HepG2 (cell line): Measurements from ENCODE around the gene SCAANT1. TPM values are rescaled to one million over a fixed set of nuclear protein-coding genes. Genes with fewer than 3 reads are reported as not detected.

Source experiments
- ATAC-seq: fragments of 200-7000 bp; cut with Tn5 transposase; 3 replicates; pipeline ENCODE4 v1.9.1; 2020; ENCODE audit warnings: mild to moderate bottlenecking, moderate library complexity
- BruUV-seq: library from RNA; stranded (reverse); fragments of 400-500 nt; replicated peaks from 2 replicates; lab custom pipeline; 2021; lab: Mats Ljungman, UMichigan
- CTCF ChIA-PET: fragments of 300-600 bp; formaldehyde crosslinking; extraction: SDS; loops from one replicate; lab custom pipeline; 2021; ENCODE audit warnings: low total read pairs, inconsistent platforms, low intra/inter-chr PET ratio; lab: Yijun Ruan, JAX
- POLR2A ChIA-PET: fragments of 350-600 bp; sonication (Branson Sonifier 250); formaldehyde crosslinking; loops from one replicate; lab custom pipeline; 2020; ENCODE audit warnings: antibody characterized with exemption, inconsistent platforms; lab: Yijun Ruan, JAX
- DNase-seq: peaks from one replicate; pipeline ENCODE4 v3.0.0-alpha.2; 2015; ENCODE audit warnings: low spot score
- FAIRE-seq: peaks from 3 replicates; lab custom pipeline; 2011; peaks lifted over from hg19 to GRCh38; lab: Jason Lieb, UNC
- H2AFZ ChIP-seq: one replicate; pipeline ENCODE4 v1.6.1; 2011; ENCODE audit warnings: low read length, inconsistent platforms
- H3K27ac ChIP-seq: fragments of 300-600 bp; 3 replicates; pipeline ENCODE4 v1.8.0; 2011; ENCODE audit warnings: mixed run types, mild to moderate bottlenecking, mixed read lengths, low read length, inconsistent platforms; ENCODE audit not compliant: insufficient read depth; ENCODE audit errors: extremely low read length
- H3K27me3 ChIP-seq, 2 experiments: fragments of 200-600 bp in 1 of 2; 2 replicates in 1 of 2; 3 replicates in 1 of 2; pipeline versions ENCODE4 v1.6.0 to v1.8.0; 2011; ENCODE audit warnings: low read length in 2 of 2, mild to moderate bottlenecking in 2 of 2, moderate library complexity in 2 of 2, inconsistent platforms in 1 of 2; ENCODE audit not compliant: insufficient read depth in 2 of 2, control insufficient read depth in 1 of 2
- H3K36me3 ChIP-seq, 2 experiments: fragments of 200-600 bp in 1 of 2; replicated peaks in 1 of 2; 2 replicates in 1 of 2; 3 replicates in 1 of 2; pipeline versions ENCODE4 v1.5.1 to v1.8.0; 2011; ENCODE audit warnings: low read length in 2 of 2, inconsistent platforms in 1 of 2; ENCODE audit not compliant: insufficient read depth in 2 of 2, control insufficient read depth in 1 of 2
- H3K4me1 ChIP-seq: 2 replicates; pipeline ENCODE4 v1.5.1; 2012; ENCODE audit warnings: low read length, inconsistent platforms; ENCODE audit not compliant: insufficient read depth
- H3K4me2 ChIP-seq: 2 replicates; pipeline ENCODE4 v1.6.0; 2011; ENCODE audit warnings: low read depth, low read length, inconsistent platforms
- H3K4me3 ChIP-seq, 3 experiments: fragments of 200-600 bp in 1 of 3; sonication (generic), shearing (Covaris generic) in 1 of 3; replicated peaks in 1 of 3; 2 replicates each; pipeline ENCODE4 v1.5.1; 2011 to 2016; ENCODE audit warnings: low read length in 3 of 3, inconsistent platforms in 2 of 3, low read depth in 2 of 3, mild to moderate bottlenecking in 2 of 3, control low read depth in 1 of 3, mixed read lengths in 1 of 3; ENCODE audit not compliant: insufficient read depth in 1 of 3
- H3K79me2 ChIP-seq: one replicate; pipeline ENCODE4 v1.6.1; 2011; ENCODE audit warnings: low read length, inconsistent platforms; ENCODE audit not compliant: insufficient read depth
- H3K9ac ChIP-seq: 2 replicates; pipeline ENCODE4 v1.6.0; 2011; ENCODE audit warnings: mild to moderate bottlenecking, low read depth, low read length, inconsistent platforms; ENCODE audit not compliant: insufficient read depth
- H3K9me3 ChIP-seq: 2 replicates; pipeline ENCODE4 v1.5.1; 2012; ENCODE audit warnings: mild to moderate bottlenecking, low read length
- H4K20me1 ChIP-seq: 2 replicates; pipeline ENCODE4 v1.6.0; 2011; ENCODE audit warnings: inconsistent platforms, mild to moderate bottlenecking, low read length, moderate library complexity; ENCODE audit not compliant: insufficient read depth
- BRD4 ChIP-seq: sonication (generic); formaldehyde crosslinking; IDR thresholded peaks from 2 replicates; pipeline ENCODE4 v1.4.0; 2020; ENCODE audit warnings: missing genetic modification reagents
- WGBS: methylation state at CpG from one replicate; pipeline ENCODE4 v1.1.6; 2017; ENCODE audit warnings: low lambda C conversion rate; 5-methylcytosine and 5-hydroxymethylcytosine counted together
- in situ Hi-C: cut with HindIII; loops from 2 replicates; pipeline ENCODE4 v1.10.0; 2017; ENCODE audit warnings: low pct_unique_long_range_greater_than_20kb; ENCODE audit not compliant: extremely low pct_ligation_motif_present
- intact Hi-C: fragments of 100-400 bp; cut with micrococcal nuclease; formaldehyde crosslinking; loops from one replicate; pipeline ENCODE4 v1.10.0; 2022; ENCODE audit not compliant: unreplicated experiment
- polyA plus RNA-seq, 8 experiments: library from polyadenylated mRNA; depleted of rRNA in 3 of 8; stranded (reverse) in 7 of 8; unstranded in 1 of 8; fragments of >200 nt; fragmentation: Illumina TruSeq in 4 of 8; extraction: Trizol in 4 of 8; gene quantifications; 2 replicates each; pipeline versions ENCODE4 v1.2.1 to v1.2.3, GENCODE V29; 2011 to 2016; ENCODE audit warnings: low read depth in 4 of 8, missing spikeins in 1 of 8, mixed read lengths in 1 of 8; ENCODE audit not compliant: insufficient read depth in 1 of 8
- total RNA-seq, 5 experiments: library from RNA; depleted of rRNA; stranded (reverse); fragments of >200 nt; fragmentation: Illumina TruSeq; extraction: Trizol; gene quantifications; 2 replicates each; pipeline ENCODE4 v1.2.3, GENCODE V29; 2016; ENCODE audit warnings: low read depth in 1 of 5
- TF ChIP-seq, protein P1 (sequence below): IDR thresholded peaks from 2 replicates; pipeline ENCODE4 v1.6.1; 2016; ENCODE audit warnings: low read depth

Gene SCAANT1
- total and polyA plus RNA-seq, 2 of the 13 experiments (the other 11 are each of a cell fraction or from before 2014, with no cell fraction given) = not detected

- TF ChIP-seq, protein P1, sequence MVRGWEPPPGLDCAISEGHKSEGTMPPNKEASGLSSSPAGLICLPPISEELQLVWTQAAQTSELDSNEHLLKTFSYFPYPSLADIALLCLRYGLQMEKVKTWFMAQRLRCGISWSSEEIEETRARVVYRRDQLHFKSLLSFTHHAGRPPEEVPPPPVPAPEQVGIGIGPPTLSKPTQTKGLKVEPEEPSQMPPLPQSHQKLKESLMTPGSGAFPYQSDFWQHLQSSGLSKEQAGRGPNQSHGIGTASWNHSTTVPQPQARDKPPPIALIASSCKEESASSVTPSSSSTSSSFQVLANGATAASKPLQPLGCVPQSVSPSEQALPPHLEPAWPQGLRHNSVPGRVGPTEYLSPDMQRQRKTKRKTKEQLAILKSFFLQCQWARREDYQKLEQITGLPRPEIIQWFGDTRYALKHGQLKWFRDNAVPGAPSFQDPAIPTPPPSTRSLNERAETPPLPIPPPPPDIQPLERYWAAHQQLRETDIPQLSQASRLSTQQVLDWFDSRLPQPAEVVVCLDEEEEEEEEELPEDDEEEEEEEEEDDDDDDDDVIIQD (CRISPR knock-in tag) = no peak
- Histone ChIP-seq H3K36me3 (peaks cover 0 to 5% of the 10 kb centered on the region in 2 experiments; a peak in 2 of 5 replicates), H3K79me2 (peaks cover 23% of the 10 kb centered on the region), H3K27me3 (no peaks in the 10 kb centered on the region), H3K27ac (no peak overlapping the region), H3K4me1 (peaks cover 51% of the 10 kb centered on the region), H3K9me3 (no peaks in the 10 kb centered on the region), H3K4me3 (no peak overlapping the region), H3K4me2 (no peak overlapping the region), H4K20me1 (peaks cover 8% of the 10 kb centered on the region; the same call in 1 of the 2 replicates), H3K9ac (no peak overlapping the region), H2AFZ (no peak overlapping the region)
- DNase-seq (no peak), ATAC-seq (no peak), FAIRE-seq (no peak)
- CTCF ChIA-PET = no interaction called here
- in situ Hi-C loops (no loop called here), intact Hi-C loops (no loop called here)
- no TSS peak for BruUV-seq
- POLR2A ChIA-PET = no interaction called here
Observed at GRCh38 chr3:63942528-63942927, 30.3 kb upstream of the SCAANT1 start.

- no peak for ATAC-seq
Observed at GRCh38 chr3:63940389-63940757, 28.2 kb upstream of the SCAANT1 start.

More at GRCh38 chr3:63940389-63940757, 28.2 kb upstream of the SCAANT1 start:
- no peak for DNase-seq
- BruUV-seq = no TSS peak
- 97% methylated on average over 4 of the region's 4 CpGs for WGBS
- Histone ChIP-seq H3K9ac (no peak overlapping the region), H3K4me3 (no peak overlapping the region), H3K36me3 (peaks cover 0 to 10% of the 10 kb centered on the region in 2 experiments; a peak in 2 of 5 replicates), H3K27me3 (no peaks in the 10 kb centered on the region), H4K20me1 (peaks cover 19% of the 10 kb centered on the region), H3K4me1 (peaks cover 48% of the 10 kb centered on the region), H3K9me3 (no peaks in the 10 kb centered on the region), H3K4me2 (no peak overlapping the region), H2AFZ (no peak overlapping the region), H3K27ac (no peak overlapping the region), H3K79me2 (peaks cover 30% of the 10 kb centered on the region)
- CTCF ChIA-PET = no interaction called here
- TF ChIP-seq BRD4 (CRISPR knock-in tag) = no peak
- intact Hi-C loops (no loop called here), in situ Hi-C loops (no loop called here)
- FAIRE-seq = no peak
- POLR2A ChIA-PET = no interaction called here
